KMS-11 (cell line): Measurements from ENCODE around the gene FRRS1.

Source experiments
- H2AFZ ChIP-seq: fragments of 200-600 bp; sonication (generic); 2 replicates; pipeline ENCODE4 v1.6.1; 2016; ENCODE audit warnings: antibody characterized with exemption, mixed run types, low read depth
- H3K27ac ChIP-seq: fragments of 200-600 bp; sonication (generic); 2 replicates; pipeline ENCODE4 v1.6.1; 2016; ENCODE audit warnings: mild to moderate bottlenecking, mixed run types
- H3K27me3 ChIP-seq: fragments of 200-600 bp; sonication (generic); 2 replicates; pipeline ENCODE4 v1.6.1; 2017; ENCODE audit warnings: mild to moderate bottlenecking, low read depth, mixed run types, moderate library complexity; ENCODE audit not compliant: insufficient read depth
- H3K36me3 ChIP-seq: fragments of 200-600 bp; sonication (generic); 2 replicates; pipeline ENCODE4 v1.6.1; 2017; ENCODE audit warnings: mild to moderate bottlenecking, mixed run types; ENCODE audit not compliant: insufficient read depth
- H3K4me1 ChIP-seq: fragments of 200-600 bp; sonication (generic); 2 replicates; pipeline ENCODE4 v1.6.1; 2016; ENCODE audit warnings: mild to moderate bottlenecking, low read depth, mixed run types; ENCODE audit not compliant: poor library complexity, severe bottlenecking
- H3K4me2 ChIP-seq: fragments of 200-600 bp; sonication (generic); 2 replicates; pipeline ENCODE4 v1.7.0; 2016; ENCODE audit warnings: mild to moderate bottlenecking, mixed run types
- H3K4me3 ChIP-seq: fragments of 200-600 bp; sonication (generic); IDR thresholded peaks from 2 replicates; pipeline ENCODE4 v1.6.1; 2017; ENCODE audit warnings: low read depth, low read length, mixed read lengths; ENCODE audit not compliant: insufficient read depth
- H3K79me2 ChIP-seq: fragments of 200-600 bp; sonication (generic); 2 replicates; pipeline ENCODE4 v1.6.1; 2016; ENCODE audit warnings: low read depth, mixed run types; ENCODE audit not compliant: insufficient read depth
- H3K9ac ChIP-seq: fragments of 200-600 bp; sonication (generic); 2 replicates; pipeline ENCODE4 v1.6.1; 2016; ENCODE audit warnings: mild to moderate bottlenecking, mixed run types
- H4K20me1 ChIP-seq: fragments of 200-600 bp; sonication (generic); 2 replicates; pipeline ENCODE4 v1.6.1; 2016; ENCODE audit warnings: mild to moderate bottlenecking, mixed run types; ENCODE audit not compliant: insufficient read depth
- CTCF ChIP-seq: fragments of 200-600 bp; sonication (generic); conservative IDR thresholded peaks from 2 replicates; pipeline ENCODE4 v1.6.1; 2017; ENCODE audit warnings: low read depth, mild to moderate bottlenecking, antibody characterized with exemption, low read length, moderate library complexity, mixed read lengths

Gene FRRS1

GRCh38 chr1:99766378-99766800 lies at the start of gene FRRS1:
TSS of gene FRRS1 (minus strand) at chr1:99766635. CDS start at chr1:99748768, 17,867 bp downstream.
- Histone ChIP-seq H3K27ac (peak within 1 kb of the TSS; percentile 54), H3K27me3 (no peaks in the 10 kb centered on the region)

GRCh38 chr1:99814373-99814900 lies 48.0 kb upstream of the FRRS1 start:
- no peak overlapping the region for H3K4me2 ChIP-seq
- H3K27me3 ChIP-seq = no peaks in the 10 kb centered on the region
- no peaks in the 10 kb centered on the region for H4K20me1 ChIP-seq
- H2AFZ ChIP-seq = no peak overlapping the region
- H3K4me3 ChIP-seq = no peak overlapping the region
- no peak overlapping the region for H3K27ac ChIP-seq
- no peak for TF ChIP-seq CTCF
- no peak overlapping the region for H3K9ac ChIP-seq
- peaks cover 7% of the 10 kb centered on the region for H3K4me1 ChIP-seq
- no peaks in the 10 kb centered on the region for H3K79me2 ChIP-seq
- no peaks in the 10 kb centered on the region for H3K36me3 ChIP-seq

More at GRCh38 chr1:99766378-99766800, at the start of gene FRRS1:
- Histone ChIP-seq H3K4me1 (peaks cover 13% of the 10 kb centered on the region), H3K4me2 (peak within 1 kb of the TSS; percentile 55), H3K36me3 (no peaks in the 10 kb centered on the region), H3K4me3 (peak within 1 kb of the TSS; percentile 38), H4K20me1 (no peaks in the 10 kb centered on the region), H3K9ac (peak within 1 kb of the TSS; percentile 46), H2AFZ (peak within 1 kb of the TSS; percentile 79), H3K79me2 (no peaks in the 10 kb centered on the region)
- TF ChIP-seq CTCF = no peak

GRCh38 chr1:99811747-99812146 lies 45.3 kb upstream of the FRRS1 start:
- no peaks in the 10 kb centered on the region for H3K36me3 ChIP-seq
- H3K4me2 ChIP-seq = no peak overlapping the region
- no peak overlapping the region for H2AFZ ChIP-seq
- TF ChIP-seq CTCF = no peak
- no peaks in the 10 kb centered on the region for H4K20me1 ChIP-seq
- no peaks in the 10 kb centered on the region for H3K27me3 ChIP-seq
- H3K9ac ChIP-seq = no peak overlapping the region
- no peak overlapping the region for H3K27ac ChIP-seq
- H3K4me1 ChIP-seq = peaks cover 9% of the 10 kb centered on the region
- no peaks in the 10 kb centered on the region for H3K79me2 ChIP-seq
- no peak overlapping the region for H3K4me3 ChIP-seq

GRCh38 chr1:99811075-99811474 lies 44.6 kb upstream of the FRRS1 start:
- H3K79me2 ChIP-seq = no peaks in the 10 kb centered on the region
- no peak overlapping the region for H3K9ac ChIP-seq
- no peak overlapping the region for H2AFZ ChIP-seq
- H3K27ac ChIP-seq = no peak overlapping the region
- no peak overlapping the region for H3K4me3 ChIP-seq
- H3K4me2 ChIP-seq = no peak overlapping the region
- TF ChIP-seq CTCF = no peak
- H3K27me3 ChIP-seq = no peaks in the 10 kb centered on the region
- no peaks in the 10 kb centered on the region for H4K20me1 ChIP-seq
- no peaks in the 10 kb centered on the region for H3K36me3 ChIP-seq
- H3K4me1 ChIP-seq = peaks cover 9% of the 10 kb centered on the region
